GM12875 (cell line): Measurements from ENCODE around the gene ZNF786.

Experiments used
- H3K4me3 ChIP-seq: one replicate; pipeline ENCODE4 v1.5.1; 2011; ENCODE audit warnings: low read depth, low read length, control low read depth
- TF ChIP-seq, protein P1 (sequence below): IDR thresholded peaks from 2 replicates; pipeline ENCODE4 v1.5.1; 2011; ENCODE audit warnings: low read depth, mild to moderate bottlenecking, control low read depth, inconsistent platforms, low read length, moderate library complexity, borderline replicate concordance; ENCODE audit not compliant: insufficient read depth

Gene ZNF786, protein sequence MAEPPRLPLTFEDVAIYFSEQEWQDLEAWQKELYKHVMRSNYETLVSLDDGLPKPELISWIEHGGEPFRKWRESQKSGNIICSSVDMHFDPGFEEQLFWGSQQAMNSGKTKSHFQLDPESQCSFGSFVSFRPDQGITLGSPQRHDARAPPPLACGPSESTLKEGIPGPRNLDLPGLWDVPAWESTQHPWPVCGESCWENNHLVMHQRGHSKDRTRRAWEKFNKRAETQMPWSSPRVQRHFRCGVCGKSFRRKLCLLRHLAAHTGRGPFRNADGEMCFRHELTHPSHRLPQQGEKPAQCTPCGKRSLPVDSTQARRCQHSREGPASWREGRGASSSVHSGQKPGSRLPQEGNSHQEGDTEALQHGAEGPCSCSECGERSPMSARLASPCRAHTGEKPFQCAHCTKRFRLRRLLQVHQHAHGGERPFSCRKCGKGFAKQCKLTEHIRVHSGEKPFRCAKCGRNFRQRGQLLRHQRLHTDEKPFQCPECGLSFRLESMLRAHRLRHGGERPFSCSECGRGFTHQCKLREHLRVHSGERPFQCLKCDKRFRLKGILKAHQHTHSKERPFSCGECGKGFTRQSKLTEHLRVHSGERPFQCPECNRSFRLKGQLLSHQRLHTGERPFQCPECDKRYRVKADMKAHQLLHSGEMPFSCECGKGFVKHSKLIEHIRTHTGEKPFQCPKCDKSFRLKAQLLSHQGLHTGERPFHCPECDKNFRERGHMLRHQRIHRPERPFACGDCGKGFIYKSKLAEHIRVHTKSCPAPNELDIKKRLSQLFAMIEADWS

GRCh38 chr7:149090397-149091195, at the start of gene ZNF786:
ZNF786 (minus strand) TSS chr7:149090718; CDS start chr7:149090640, 78 bp downstream.
- TF ChIP-seq, protein P1, sequence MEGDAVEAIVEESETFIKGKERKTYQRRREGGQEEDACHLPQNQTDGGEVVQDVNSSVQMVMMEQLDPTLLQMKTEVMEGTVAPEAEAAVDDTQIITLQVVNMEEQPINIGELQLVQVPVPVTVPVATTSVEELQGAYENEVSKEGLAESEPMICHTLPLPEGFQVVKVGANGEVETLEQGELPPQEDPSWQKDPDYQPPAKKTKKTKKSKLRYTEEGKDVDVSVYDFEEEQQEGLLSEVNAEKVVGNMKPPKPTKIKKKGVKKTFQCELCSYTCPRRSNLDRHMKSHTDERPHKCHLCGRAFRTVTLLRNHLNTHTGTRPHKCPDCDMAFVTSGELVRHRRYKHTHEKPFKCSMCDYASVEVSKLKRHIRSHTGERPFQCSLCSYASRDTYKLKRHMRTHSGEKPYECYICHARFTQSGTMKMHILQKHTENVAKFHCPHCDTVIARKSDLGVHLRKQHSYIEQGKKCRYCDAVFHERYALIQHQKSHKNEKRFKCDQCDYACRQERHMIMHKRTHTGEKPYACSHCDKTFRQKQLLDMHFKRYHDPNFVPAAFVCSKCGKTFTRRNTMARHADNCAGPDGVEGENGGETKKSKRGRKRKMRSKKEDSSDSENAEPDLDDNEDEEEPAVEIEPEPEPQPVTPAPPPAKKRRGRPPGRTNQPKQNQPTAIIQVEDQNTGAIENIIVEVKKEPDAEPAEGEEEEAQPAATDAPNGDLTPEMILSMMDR: peak; percentile 95
- peak within 1 kb of the TSS; percentile 98 for H3K4me3 ChIP-seq

- H3K4me3 ChIP-seq: no peak overlapping the region
- TF ChIP-seq, protein P1: no peak
Observed at GRCh38 chr7:149136118-149136517, 45.6 kb upstream of the ZNF786 start.

GRCh38 chr7:149133028-149133710, 42.7 kb upstream of the ZNF786 start:
- H3K4me3 ChIP-seq: no peak overlapping the region
- TF ChIP-seq, protein P1: no peak

DNA sequence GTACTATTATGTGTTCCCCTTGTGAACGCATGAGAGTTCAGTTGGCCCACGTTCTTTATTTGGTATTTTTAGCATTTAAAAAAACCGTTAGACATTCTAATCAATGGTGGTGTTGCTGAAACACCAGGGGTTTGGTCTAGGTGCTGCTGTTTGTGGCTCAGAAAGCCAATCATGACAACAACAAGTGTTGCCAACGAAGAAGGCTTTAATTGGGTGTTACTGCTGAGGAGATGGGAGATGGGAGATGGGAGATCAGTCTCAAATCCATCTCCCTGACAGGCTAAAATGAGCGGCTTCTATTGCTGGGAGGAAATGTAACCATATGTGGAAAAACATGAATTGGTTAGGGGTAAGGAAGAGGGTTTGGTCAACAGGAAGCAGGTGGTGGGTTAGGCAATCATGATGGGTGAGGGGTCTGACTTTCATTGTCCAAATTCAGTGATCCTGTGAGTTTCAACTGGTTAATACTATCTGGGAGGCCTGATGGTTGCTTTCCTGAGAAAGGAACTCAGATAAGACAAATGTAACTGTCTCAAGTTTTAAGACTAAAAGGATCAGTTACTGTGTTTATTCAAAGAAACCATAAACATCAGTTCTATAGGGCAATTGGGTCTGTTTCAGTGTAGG, 40.2 kb upstream of the ZNF786 start:
- no peak overlapping the region for H3K4me3 ChIP-seq
- TF ChIP-seq, protein P1: no peak

DNA sequence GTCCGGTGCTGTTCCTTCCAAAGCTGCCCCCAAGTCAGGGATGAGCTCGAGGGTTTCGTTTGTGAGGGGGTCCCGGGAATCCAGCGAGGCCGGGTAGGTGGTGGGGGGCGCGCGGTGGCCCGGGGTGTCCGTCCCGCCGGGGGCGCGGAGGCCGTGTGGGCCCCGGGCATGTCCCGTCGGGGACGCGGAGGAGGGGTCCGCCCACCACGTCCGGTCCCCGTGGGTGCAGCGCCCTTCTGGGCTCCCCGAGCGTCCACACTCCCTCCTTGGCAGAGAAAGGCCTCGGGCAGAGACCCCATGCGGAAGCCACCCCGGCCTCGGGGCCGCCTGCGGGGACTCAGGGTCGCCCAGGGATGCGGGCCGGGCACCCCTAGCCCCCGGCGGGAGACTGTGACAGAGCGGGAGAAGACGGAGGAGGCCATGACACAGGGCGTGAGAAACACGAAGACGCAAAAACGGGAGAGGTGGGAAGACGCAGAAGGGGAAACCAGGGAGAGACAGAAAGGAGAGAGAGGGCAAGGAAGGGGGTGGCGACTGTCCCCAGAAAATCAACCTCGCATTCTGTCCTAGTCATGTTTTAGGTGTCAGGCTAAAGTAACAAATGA, 36.2 kb upstream of the ZNF786 start:
- H3K4me3 ChIP-seq: peak overlapping the region; percentile 100
- TF ChIP-seq, protein P1: no peak
